GM13977 (cell line): ENCODE data around the gene VSTM2L.

Source experiments
- DNase-seq: peaks from one replicate; pipeline ENCODE4 v3.0.0; 2012; ENCODE audit warnings: low spot score
- CTCF ChIP-seq: IDR thresholded peaks from 2 replicates; pipeline ENCODE4 v1.5.1; 2012; ENCODE audit warnings: mild to moderate bottlenecking, control low read depth; ENCODE audit not compliant: insufficient read depth; ENCODE audit errors: extremely low read depth, missing control alignments
- in situ Hi-C: fragments of 300-500 bp; cut with MboI; formaldehyde crosslinking; loops from one replicate; pipeline ENCODE4 v1.12.0; 2022; ENCODE audit warnings: low sequenced_read_pairs, low pct_unique_long_range_greater_than_20kb, mixed read lengths, inconsistent platforms; ENCODE audit not compliant: unreplicated experiment

VSTM2L gene

GRCh38 chr20:37986044-37986858, 83.3 kb downstream of the VSTM2L start:
- in situ Hi-C loops = no loop called here
- DNase-seq = no peak
- TF ChIP-seq CTCF = no peak

- no peak for DNase-seq
- in situ Hi-C loops = no loop called here
- no peak for TF ChIP-seq CTCF
Observed at GRCh38 chr20:37986873-37987601, 84.1 kb downstream of the VSTM2L start.

- in situ Hi-C loops = no loop called here
- no peak for DNase-seq
- no peak for TF ChIP-seq CTCF
Observed at GRCh38 chr20:37987602-37988290, 84.8 kb downstream of the VSTM2L start.

- in situ Hi-C loops = no loop called here
- DNase-seq = no peak
- no peak for TF ChIP-seq CTCF
Observed at GRCh38 chr20:37988306-37988954, 85.5 kb downstream of the VSTM2L start.

- in situ Hi-C loops = loop anchor here (10.0 kb wide), 1 partner anchor 425 kb away; no protein-coding TSS in a partner anchor
- TF ChIP-seq CTCF = no peak
- no peak for DNase-seq
Observed at GRCh38 chr20:37989601-37990295, 86.8 kb downstream of the VSTM2L start.
